ENCODE data around the gene SORCS2. TPM values are rescaled to one million over a fixed set of nuclear protein-coding genes. Genes with fewer than 3 reads are reported as not detected.

SORCS2 gene
- total RNA-seq, 1 donor from 2014 or later: 7.1 TPM

GRCh38 chr4:7556558-7556957, 364.2 kb downstream of the SORCS2 start:
- H3K36me3 Mint-ChIP-seq: no peaks in the 10 kb centered on the region
- H3K4me1 Mint-ChIP-seq: no peaks in the 10 kb centered on the region
- H3K9me3 Mint-ChIP-seq: peaks cover 32% of the 10 kb centered on the region
- no peak for TF ChIP-seq CTCF (IDR thresholded peaks at IDR 0.05; ENCODE audit: unreplicated experiment)
- no peak overlapping the region for H3K27ac Mint-ChIP-seq
- H3K4me3 Mint-ChIP-seq: no peak overlapping the region
- DNase-seq (ENCODE audit: low spot score in 2 of 2, unreplicated experiment in 2 of 2): no peak
- peaks cover 6% of the 10 kb centered on the region for H3K27me3 Mint-ChIP-seq (ENCODE audit: low read depth)

- Mint-ChIP-seq H3K4me1 (no peaks in the 10 kb centered on the region), H3K27me3 (ENCODE audit: low read depth) (peaks cover 6% of the 10 kb centered on the region), H3K9me3 (peaks cover 32% of the 10 kb centered on the region), H3K4me3 (no peak overlapping the region), H3K27ac (no peak overlapping the region), H3K36me3 (no peaks in the 10 kb centered on the region)
- no peak for TF ChIP-seq CTCF (IDR thresholded peaks at IDR 0.05; ENCODE audit: unreplicated experiment)
- DNase-seq (ENCODE audit: low spot score in 2 of 2, unreplicated experiment in 2 of 2): no peak
Measured at GRCh38 chr4:7557456-7557855, 365.1 kb downstream of the SORCS2 start.

- no peaks in the 10 kb centered on the region for H3K4me1 Mint-ChIP-seq
- peaks cover 6% of the 10 kb centered on the region for H3K27me3 Mint-ChIP-seq (ENCODE audit: low read depth)
- no peak overlapping the region for H3K4me3 Mint-ChIP-seq
- no peak for TF ChIP-seq CTCF (IDR thresholded peaks at IDR 0.05; ENCODE audit: unreplicated experiment)
- no peak for DNase-seq (ENCODE audit: low spot score in 2 of 2, unreplicated experiment in 2 of 2)
- H3K9me3 Mint-ChIP-seq: peaks cover 22% of the 10 kb centered on the region
- no peak overlapping the region for H3K27ac Mint-ChIP-seq
- H3K36me3 Mint-ChIP-seq: no peaks in the 10 kb centered on the region
Measured at GRCh38 chr4:7558436-7558835, 366.1 kb downstream of the SORCS2 start.

GRCh38 chr4:7559316-7559715, 367.0 kb downstream of the SORCS2 start:
- TF ChIP-seq CTCF (IDR thresholded peaks at IDR 0.05; ENCODE audit: unreplicated experiment): no peak
- Mint-ChIP-seq H3K9me3 (peaks cover 14% of the 10 kb centered on the region), H3K36me3 (no peaks in the 10 kb centered on the region), H3K4me3 (no peak overlapping the region), H3K27me3 (ENCODE audit: low read depth) (peaks cover 6% of the 10 kb centered on the region), H3K27ac (no peak overlapping the region), H3K4me1 (no peaks in the 10 kb centered on the region)
- no peak for DNase-seq (ENCODE audit: low spot score in 2 of 2, unreplicated experiment in 2 of 2)

GRCh38 chr4:7559741-7560395, 367.5 kb downstream of the SORCS2 start:
- no peak for DNase-seq (ENCODE audit: low spot score in 2 of 2, unreplicated experiment in 2 of 2)
- Mint-ChIP-seq H3K36me3 (no peaks in the 10 kb centered on the region), H3K4me1 (no peaks in the 10 kb centered on the region), H3K27ac (no peak overlapping the region), H3K27me3 (ENCODE audit: low read depth) (peaks cover 6% of the 10 kb centered on the region), H3K9me3 (peaks cover 10% of the 10 kb centered on the region), H3K4me3 (no peak overlapping the region)
- TF ChIP-seq CTCF (IDR thresholded peaks at IDR 0.05; ENCODE audit: unreplicated experiment): no peak

- Mint-ChIP-seq H3K4me1 (no peaks in the 10 kb centered on the region), H3K9me3 (peaks cover 6% of the 10 kb centered on the region), H3K27ac (no peak overlapping the region), H3K36me3 (no peaks in the 10 kb centered on the region), H3K27me3 (ENCODE audit: low read depth) (peaks cover 6% of the 10 kb centered on the region), H3K4me3 (no peak overlapping the region)
- DNase-seq (ENCODE audit: low spot score in 2 of 2, unreplicated experiment in 2 of 2): no peak
- TF ChIP-seq CTCF (IDR thresholded peaks at IDR 0.05; ENCODE audit: unreplicated experiment): no peak
Measured at GRCh38 chr4:7561557-7561956, 369.2 kb downstream of the SORCS2 start.

All from mesothelial cell of epicardium (in vitro differentiated cells).